Dermis microvascular lymphatic vessel endothelial cell (primary cell): ENCODE data around the gene NMUR1. TPM values are rescaled to one million over a fixed set of nuclear protein-coding genes. Genes with fewer than 3 reads are reported as not detected.

ENCODE experiments used
- DNase-seq, 2 donors: peaks; one replicate each; pipeline versions ENCODE4 v3.0.0 to v3.0.0-alpha.2; 2010; ENCODE audit warnings: low read depth in 2 of 2
- total RNA-seq: library from RNA; depleted of rRNA; stranded (reverse); fragments of >200 nt; gene quantifications from 2 replicates; pipeline ENCODE4 v1.2.1, GENCODE V29; 2014

NMUR1 gene
- total RNA-seq, 1 donor from 2014 or later: not detected

DNA sequence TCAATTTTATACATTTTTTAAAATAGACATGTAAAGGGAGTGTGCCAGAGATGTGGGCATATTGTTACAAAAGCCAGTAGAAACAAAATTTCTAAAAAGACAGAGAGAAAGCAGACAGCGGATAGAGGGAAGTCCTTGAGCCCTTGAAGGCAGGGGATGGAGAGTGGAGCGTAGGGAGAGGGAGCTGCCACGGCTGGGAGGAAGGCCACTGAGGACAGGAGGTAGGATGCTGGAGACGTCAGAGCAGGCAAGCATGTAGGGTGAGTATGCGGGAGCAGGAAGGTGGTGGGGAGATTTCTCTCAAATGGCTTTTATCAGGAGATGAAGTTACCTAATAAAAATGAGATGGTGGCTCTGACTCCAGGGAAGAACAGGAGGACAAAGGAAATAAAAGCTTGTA is 41.9 kb downstream of the NMUR1 start:
- no peak for DNase-seq

- DNase-seq: no peak
Observed at GRCh38 chr2:231486851-231487596, 43.2 kb downstream of the NMUR1 start.

DNA sequence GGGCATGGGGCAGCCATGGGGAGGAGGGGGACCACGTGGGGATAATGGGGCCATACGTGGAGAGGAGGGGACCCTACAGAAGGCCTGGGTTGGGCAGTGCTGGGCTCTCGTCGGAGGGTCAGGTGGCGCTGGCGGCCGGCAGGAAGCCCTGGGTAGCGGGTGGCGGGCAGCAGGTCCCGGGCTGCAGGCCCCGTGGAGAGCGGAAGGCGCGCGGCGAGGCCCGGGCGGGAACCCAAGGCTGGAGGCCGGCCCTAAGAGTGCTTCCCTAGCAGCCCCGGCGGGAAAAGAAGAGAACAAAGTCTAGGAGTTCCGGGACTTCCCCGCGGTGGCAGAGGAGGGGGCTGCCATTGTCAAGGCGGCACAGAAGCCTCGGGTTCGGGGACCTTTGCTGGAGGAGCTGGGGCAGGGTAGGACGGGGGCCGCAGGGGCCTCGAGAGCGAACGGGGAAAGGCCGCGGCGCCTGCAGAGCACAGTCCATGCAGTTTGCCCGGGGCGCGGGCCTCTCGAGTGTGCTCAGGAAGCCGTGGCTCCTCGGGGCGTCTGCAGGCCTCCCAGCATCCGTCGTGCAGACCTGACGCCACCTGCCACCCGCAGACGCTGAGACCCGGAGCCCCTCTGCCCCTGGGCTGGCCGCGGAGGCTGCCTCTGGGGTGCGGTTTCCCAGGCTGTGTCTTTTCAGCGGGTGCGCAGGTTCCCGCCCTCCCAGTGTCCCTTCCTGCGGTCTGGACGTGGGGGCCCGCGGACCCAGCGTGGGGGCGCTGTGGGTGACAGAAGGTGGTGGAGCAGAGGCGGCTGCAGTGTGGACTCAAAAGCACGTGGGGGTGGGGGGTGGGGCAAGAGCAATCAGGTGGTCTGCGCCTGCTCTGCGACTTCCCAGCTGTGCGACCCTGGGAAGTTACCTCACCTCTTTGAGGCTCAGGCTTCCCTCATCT is 46.6 kb downstream of the NMUR1 start:
- DNase-seq: peak in 1 of 2 donors; percentile 39

DNA sequence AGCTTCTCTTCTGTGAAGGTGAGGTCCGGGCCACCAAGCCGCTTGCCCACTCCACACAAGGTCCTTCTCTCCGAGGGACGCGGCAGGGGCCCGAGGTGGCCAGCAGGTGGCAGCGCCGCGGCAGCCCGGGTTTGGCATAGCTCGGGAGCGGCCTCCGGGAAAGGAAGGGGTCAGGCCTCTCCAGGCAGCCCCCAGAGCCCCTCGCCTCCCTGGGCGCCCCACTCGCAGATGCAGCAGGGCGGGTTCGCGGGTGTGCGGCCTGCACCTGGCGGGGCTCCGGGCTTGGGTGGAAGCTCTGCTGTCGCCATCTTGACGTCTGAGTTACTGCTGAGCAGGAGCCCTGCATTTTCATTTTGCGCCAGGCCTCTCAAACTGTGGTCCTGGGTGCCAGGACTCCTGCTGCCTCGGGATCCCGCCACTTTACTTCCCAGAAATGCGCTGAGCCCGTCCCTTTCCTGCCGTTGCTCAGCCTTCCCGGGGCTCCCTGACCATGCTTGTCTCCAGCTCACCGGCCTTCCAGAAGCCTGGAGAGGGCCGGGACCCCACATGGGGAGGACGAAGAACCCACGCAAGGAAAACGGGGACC is 47.3 kb downstream of the NMUR1 start:
- peak; percentile 14 to 66 for DNase-seq

- DNase-seq: no peak
Observed at GRCh38 chr2:231480781-231481180, 49.5 kb downstream of the NMUR1 start.

- no peak for DNase-seq
Observed at GRCh38 chr2:231479455-231479854, 50.8 kb downstream of the NMUR1 start.

DNA sequence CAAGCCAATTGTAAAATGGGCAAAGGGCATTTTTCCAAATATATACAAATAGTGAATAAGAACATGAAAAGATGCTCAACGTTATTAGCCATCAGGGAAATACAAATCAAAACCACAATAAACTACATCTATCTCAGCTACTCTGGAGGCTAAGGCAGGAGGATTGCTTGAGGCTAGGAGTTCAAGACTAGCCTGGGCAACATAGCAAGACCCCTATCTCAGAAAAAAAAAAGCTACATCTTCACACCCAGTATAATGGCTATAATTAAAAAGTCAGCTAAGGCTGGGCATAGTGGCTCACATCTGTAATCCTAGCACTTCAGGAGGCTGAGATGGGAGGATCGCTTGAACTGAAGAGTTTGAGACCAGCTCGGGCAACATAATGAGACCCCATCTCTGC is 53.3 kb downstream of the NMUR1 start:
- DNase-seq: no peak

DNA sequence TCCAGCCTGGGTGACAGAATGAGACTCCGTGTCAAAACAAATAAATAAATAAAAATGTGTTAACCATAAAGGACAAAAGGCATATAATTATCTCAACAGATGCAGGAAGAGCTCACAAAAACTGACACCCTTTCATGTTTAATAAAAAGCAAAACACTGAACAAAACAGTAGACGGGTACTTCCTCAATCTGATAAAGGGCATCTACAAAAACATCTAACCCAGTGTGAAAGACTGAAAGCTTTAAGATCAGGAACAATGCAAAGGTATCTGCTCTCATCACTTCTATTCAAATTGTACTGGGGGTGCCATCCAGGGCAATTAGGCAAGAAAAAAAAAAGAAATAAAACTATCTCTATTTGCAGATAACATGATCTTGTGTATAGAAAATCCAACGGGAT is 54.3 kb downstream of the NMUR1 start:
- no peak for DNase-seq

Other genes starting within 250 kb of the NMUR1 start
- 7.2 and 19.1 TPM in 2 replicates for gene B3GNT7, start 134.7 kb downstream of the NMUR1 start, total RNA-seq
- 107 and 139 TPM in 2 replicates for gene NCL, start 66.0 kb downstream of the NMUR1 start, total RNA-seq
- not detected in 2 replicates for gene TEX44, start 62.4 kb upstream of the NMUR1 start, total RNA-seq
- 712 and 977 TPM in 2 replicates for gene PTMA, start 178.1 kb upstream of the NMUR1 start, total RNA-seq